EH (cell line): Measurements from ENCODE around the gene STXBP6.

Experiments used
- DNase-seq: peaks from one replicate; pipeline ENCODE4 v3.0.0-alpha.2; 2015; ENCODE audit warnings: low read depth

Gene STXBP6

GRCh38 chr14:24915403-24915921 is 134.5 kb downstream of the STXBP6 start:
- no peak for DNase-seq

- no peak for DNase-seq
These were observed 136.2 kb downstream of the STXBP6 start for GRCh38 chr14:24913746-24914145.

DNA sequence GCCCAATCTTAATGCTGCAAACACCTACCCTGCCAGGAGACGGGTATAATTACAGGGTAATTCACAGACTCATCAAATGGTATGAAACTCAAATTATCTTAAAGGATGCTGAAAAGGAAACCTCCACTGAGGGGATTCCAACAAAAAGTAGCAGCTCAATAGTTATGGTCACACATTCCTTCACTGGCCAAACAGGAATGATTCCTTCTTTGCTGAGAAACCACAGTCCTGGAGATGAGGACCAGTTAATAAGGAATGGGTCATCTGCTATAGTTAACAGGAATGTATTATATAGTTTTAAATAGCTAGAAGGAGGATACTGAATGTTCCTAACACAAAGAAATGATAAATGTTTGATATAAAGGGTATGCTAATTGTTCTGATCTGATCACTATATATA is 136.9 kb downstream of the STXBP6 start:
- peak; percentile 52 for DNase-seq

- DNase-seq = peak; percentile 82
These were observed 138.4 kb downstream of the STXBP6 start for GRCh38 chr14:24911324-24912109.

- no peak for DNase-seq
These were observed 139.4 kb downstream of the STXBP6 start for GRCh38 chr14:24910408-24910986.

- no peak for DNase-seq
These were observed 140.2 kb downstream of the STXBP6 start for GRCh38 chr14:24909523-24910302.

DNA sequence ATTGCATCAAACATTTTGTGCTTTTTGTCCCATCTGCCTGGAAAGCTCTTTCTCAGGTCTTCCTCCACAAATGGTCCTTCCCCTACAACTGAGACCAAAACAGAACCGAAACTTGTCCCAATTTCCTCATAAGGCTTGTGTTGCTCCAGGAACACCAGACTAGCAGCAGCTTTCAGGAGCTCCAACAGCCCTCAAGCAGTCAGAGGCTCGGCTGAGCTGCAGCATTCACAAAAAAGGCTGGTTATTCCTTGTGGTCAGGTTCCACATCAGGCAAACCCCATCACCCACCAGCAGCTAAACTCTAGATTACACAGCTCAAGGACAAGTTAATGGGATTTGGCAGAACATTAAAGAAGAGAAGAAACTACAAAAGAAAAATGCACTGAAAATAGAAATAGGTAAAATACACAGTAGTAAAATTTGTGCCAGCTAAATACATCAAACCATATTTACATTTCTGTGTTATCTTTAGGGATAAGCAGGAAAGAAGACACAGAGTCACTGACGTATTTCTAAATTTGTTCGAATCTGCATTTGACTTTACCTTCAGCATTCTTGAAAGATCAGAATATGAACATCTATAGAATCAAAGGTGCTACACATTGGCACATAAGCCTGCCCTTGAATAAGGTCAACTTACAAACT is 141.2 kb downstream of the STXBP6 start:
- no peak for DNase-seq

DNA sequence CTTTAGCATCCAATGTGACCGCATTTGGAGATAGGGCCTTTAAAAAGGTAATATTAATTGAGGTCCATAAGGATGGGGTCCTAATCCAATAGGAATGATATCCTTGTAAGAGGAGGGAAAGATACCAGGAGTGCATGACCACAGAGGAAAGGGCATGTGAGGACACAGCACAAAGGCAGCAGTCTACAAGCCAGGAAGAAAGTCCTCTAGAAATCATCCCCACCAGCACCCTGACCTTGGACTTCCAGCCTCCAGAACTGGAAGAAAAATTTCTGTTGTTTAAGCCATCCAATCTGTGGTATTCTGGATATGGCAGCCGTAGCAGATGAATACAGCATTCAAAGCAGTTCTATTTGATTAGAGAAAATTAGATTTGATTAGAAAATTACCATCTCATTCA is 145.4 kb downstream of the STXBP6 start:
- no peak for DNase-seq

DNA sequence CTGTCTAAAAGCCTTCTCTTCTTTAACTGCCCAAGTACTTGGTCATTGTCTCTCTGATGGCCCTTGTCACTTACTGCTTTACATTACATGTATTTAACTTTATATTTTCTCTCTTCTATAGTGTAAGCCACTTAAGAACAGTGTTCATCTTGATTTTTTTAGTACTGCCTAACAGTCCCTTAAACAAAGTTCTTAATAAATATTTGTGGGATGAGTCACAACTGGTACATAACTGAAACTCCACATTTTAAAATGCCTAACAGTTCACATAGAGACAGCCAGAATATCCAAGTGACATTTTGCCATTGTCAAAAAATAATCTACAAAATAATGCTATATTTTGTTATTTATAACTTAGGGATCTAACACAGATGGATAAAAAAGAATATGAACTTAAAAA is 146.6 kb downstream of the STXBP6 start:
- peak; percentile 77 for DNase-seq

DNA sequence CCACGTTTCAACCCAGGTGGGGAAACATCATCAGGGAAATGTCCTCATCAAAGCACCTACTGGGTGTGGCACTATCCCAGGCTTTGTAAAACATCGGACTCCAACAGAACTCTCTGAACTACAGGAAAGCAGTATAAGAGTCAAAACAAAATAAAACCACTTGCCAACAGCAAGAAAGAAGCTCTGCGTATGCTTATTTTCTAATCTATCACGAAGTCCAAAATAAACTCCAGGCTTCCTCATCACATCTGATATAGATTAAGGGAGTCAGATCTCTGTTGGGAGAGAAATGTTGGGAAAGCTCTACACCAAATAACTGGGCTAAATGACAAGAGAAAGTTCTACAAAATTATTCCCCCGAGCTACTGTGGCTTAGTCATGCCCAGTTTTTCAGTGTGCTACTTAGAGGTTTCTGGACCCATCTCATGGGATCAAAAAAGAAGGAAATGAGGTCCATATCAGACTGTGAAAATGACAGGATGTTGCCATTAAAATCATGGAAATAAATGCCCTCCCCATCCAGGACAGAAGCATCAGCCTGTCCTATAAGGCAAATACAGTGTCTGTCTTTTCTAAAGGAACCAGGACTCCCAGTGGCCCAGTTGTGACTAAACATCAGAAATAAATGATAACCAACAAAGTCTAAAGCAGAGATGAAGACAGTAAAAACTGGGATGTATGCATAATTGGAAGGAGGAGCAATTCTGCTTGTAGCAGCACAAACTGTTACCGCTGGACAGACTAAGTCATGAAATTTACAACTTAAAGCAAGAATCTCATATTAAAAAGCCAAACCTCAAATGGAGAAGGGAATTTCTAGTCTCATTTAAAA is 149.5 kb downstream of the STXBP6 start:
- DNase-seq = peak; percentile 91

DNA sequence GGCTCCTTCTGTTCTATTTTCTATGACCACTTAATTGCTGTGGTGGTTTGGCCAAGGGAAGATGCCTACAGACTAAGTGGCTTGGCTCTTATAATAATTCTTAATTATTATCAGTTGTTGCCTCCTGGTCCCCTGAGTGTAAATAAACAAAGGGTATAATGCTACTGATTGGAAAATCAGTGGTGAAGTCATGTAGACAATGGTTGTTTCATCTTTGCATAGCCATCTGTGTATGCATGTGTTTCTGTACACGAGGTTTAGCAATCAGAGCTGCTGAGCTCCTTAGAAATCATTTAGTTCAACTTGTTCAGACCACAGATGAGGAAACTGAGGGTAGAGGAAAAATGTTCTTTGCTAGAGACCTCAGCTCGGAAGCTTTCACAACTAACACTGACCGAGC is 152.2 kb downstream of the STXBP6 start:
- no peak for DNase-seq

DNA sequence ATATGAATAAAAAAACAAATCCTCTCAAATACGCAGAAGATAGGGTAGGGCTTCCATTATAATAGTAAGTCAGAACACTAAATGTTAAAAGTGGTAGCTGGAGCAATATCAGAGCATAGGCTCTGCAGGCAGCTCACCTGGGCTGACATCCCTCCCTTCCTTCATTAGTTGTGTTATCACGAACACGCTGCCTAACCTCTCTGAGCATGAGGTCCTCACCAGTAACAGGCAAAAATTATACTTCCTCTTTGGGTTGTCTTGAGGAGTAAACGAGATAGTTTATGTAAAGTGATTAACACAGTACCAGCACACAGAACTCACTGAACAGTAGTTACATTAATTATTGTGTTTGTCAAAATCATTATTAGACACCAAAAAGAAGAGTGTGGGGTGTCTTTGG is 154.3 kb downstream of the STXBP6 start:
- no peak for DNase-seq

DNA sequence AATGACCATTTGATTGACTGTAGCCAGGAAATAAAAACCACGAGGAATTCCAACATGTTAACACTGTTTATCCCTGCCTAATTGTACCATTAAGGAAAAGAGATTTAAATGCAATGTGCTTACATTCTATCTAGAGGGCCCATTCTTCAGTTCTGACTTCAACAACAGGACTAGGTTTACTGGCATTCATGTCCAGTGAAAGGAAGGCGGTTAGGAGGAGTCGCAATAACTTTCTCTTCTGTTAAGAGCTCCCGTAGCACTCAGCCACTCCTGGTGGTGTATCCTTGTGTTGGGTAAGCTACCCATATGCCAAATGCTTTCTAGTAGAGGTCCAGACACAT is 154.7 kb downstream of the STXBP6 start:
- DNase-seq = peak; percentile 61

- no peak for DNase-seq
These were observed 155.2 kb downstream of the STXBP6 start for GRCh38 chr14:24894583-24895242.

- DNase-seq = no peak
These were observed 157.4 kb downstream of the STXBP6 start for GRCh38 chr14:24892497-24893051.

- DNase-seq = no peak
These were observed 157.9 kb downstream of the STXBP6 start for GRCh38 chr14:24891987-24892496.

DNA sequence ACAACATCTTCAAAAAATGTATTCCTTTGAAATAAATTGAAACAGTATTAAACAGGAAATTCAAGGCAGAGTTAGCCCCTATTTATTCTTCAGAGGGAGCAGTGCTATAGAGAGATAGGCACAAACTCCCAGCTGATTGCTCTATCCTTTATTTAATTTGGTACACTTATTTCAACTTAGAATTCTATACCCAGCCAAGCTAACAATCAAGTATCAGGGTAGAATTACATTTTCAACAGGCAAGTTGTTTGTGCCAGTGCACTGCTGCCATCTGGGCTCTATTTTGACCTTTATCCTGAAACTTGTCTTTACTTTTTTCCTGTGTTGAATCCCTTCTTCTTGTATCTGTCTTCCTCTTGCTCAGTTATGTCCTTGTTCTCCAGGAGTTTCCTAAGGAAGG is 159.2 kb downstream of the STXBP6 start:
- no peak for DNase-seq

DNA sequence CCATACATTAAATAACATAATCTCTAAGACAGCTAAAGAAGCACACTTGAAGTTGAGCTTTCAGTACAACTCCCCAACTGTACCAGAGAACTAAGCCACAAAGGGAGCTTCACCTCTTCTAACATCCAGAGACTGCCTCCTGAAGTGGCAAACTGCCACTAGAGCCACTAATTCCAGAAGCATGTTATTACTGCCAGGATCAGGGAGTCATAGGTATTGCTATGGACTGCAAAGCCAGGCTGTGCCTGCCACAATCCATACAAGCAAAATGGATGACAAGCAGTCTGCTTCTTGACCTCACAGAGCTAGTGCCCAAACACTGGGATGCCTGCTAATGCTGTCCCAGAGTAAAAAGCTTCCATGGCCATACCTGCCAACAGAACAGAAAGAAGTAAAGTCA is 160.1 kb downstream of the STXBP6 start:
- DNase-seq = peak; percentile 48

- DNase-seq = no peak
These were observed 161.4 kb downstream of the STXBP6 start for GRCh38 chr14:24888532-24888931.

GRCh38 chr14:24887623-24888304 is 162.2 kb downstream of the STXBP6 start:
- no peak for DNase-seq
